HG02763 (cell line): Measurements from ENCODE around the gene SLC4A5.
A peak's percentile ranks its signal among the peaks of the same experiment; 100 is the strongest.
"Not testable (repeated sequence)": the region's sequence is repeated elsewhere in the genome, so short reads cannot be mapped to it uniquely, and the experiment has no call there.

Experiments
- ATAC-seq: cut with Tn5 transposase; IDR thresholded peaks from one replicate; pipeline ENCODE4 v1.9.1; 2021; ENCODE audit warnings: mild to moderate bottlenecking, moderate library complexity; ENCODE audit not compliant: unreplicated experiment

SLC4A5 gene

DNA sequence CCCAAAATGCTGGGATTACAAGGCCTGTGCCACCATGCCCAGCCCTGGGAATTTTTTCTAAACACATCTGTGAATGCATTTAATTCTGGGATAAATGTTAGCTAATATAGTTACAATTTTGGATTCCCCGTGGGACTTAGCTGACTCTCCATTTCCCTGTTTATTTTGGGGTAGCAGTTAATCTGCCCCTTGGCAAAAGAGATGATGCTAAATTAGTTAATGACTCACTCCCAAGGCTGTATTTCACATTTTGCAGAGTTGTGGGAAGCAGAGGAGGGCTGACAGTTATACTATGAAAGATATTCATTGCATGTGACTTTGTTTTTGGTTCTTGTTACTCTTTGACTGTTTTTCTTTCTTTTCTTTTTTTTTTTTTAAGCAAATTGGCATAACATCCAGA lies 141.6 kb downstream of the SLC4A5 start:
- no peak for ATAC-seq

DNA sequence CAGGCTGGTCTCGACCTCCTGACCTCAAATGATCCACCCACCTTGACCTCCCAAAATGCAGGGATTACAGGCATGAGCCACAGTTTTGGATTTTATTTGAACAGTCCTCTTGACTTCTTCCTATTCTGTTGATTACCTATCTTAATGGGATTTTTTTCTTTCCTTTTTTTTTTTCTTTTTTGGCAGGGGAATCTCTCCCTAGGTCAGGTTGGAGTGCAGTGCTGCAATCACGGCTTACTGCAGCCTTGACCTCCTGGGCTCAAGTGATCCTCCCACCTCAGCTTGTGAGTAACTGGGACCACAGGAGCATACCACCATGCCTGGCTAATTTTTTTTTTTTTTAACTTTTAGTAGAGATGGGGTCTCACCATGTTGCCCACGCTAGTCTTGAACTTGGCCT lies 142.0 kb downstream of the SLC4A5 start:
- no peak for ATAC-seq

DNA sequence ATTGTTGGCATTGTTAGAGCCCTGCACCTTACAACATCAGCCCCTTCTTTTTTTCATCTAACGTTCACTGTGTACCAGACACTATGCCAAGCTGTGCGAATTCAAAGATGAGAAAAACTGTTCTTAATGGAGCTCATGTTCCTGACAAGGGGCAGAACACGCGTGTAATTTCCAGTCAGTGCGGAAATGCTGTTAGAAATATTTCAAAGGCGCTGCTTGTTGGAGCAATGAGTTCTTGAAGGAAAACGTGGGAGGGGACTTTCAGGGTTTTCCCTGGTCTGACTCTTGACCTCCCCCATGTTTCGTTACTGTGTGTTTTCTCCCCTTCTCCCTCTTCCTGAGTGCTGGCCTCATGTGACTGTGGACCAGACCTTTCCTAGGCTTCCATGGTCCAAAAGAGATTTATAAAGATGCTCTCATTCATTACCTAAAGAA lies 143.3 kb downstream of the SLC4A5 start:
- no peak for ATAC-seq

DNA sequence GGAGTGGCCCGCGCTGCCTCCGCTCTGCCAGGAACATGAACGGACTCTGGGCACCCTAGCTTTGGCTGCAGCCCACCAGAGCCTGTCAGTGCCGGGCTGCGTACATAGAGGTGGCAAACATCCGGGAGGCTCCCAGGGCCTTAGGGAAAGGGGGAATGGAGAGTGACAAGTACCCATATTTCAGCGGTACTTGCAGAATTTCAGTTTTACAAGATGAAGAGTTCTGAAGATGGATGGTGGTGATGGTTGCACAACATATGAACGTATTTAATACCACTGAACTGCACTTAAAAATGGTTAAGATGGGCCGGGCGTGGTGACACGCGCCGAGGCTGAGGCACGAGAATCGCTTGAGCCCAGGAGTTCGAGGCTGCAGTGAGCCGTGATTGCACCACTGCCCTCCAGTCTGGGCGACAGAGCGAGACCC lies 143.9 kb downstream of the SLC4A5 start:
- no peak for ATAC-seq

DNA sequence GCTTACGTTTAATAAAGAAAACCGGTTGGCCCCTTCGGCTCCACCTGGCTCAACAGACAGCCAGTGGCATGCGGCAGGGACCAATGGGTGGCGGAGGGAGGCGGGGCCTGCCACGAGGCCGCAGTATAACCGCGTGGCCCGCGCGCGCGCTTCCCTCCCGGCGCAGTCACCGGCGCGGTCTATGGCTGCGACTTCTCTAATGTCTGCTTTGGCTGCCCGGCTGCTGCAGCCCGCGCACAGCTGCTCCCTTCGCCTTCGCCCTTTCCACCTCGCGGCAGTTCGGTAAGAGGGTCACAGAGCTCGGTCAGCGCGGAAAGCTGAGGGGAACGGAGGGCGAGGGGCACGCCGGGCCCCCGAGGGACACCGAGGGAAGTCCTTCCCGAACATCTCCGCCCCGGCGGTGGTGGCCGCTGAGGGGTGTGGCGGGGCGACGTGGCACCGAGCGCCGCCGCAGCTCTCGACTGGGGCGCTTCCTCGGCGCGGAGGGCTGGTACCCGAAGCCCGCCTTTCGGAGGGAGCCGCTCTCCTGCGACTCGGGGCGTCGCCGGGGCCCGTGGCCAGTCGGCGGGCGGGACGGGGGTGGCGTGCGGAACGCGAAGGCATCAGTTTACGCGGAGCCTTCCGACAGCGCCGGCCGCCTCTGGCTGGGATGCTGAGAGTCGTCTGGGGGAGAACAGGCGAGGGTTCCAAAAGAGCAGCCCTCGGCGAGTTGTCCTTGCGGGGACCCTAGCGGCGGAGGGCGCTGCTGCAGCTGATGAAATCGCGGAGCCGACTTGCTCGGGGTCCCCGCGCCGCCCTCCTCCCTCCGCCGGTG lies 144.5 kb downstream of the SLC4A5 start, which contains the start of gene MTHFD2:
Gene MTHFD2, plus strand, starts transcription at position 155 of the 814 bp plus-strand sequence. Its CDS starts 27 bp downstream, at position 182.
- ATAC-seq: peak; percentile 85

DNA sequence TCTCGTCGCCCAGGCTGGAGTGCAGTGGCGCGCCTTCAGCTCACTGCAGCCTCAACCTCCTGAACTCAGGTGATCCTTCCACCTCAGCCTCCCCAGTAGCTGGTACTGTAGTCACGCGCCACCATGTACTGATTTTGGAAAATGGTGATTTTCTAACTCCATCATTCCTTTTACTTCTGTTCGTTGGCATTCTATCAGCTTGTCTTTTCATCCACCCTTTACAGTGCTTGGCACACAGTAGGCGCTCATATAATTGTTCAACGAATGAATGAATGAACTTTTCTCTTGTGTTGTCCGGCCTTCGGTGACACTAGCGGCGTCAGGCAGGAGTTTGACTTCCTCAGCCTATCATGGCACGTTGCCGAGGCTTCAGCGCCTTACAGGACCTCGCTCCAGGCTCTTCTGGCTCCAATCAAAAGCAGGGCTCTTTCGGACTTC lies 145.2 kb downstream of the SLC4A5 start:
- ATAC-seq: no peak

DNA sequence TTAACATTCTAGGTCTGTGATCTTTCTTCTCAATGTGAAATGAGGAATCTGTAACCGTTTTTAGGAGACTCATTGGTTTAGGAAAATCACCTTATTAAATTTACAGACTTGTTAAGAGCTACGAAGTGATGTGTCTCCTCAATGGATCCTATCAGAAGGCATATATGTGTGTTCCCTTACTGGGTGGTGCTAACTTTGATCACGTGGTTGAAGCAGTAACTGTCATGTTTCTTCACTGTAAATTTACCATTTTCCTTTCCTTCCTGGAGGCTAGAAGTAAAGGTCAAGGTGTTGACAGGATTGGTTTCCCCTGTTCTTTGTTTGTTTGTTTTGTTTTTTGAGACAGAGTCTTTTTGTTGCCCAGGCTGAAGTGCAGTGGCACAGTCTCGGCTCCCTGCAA lies 146.2 kb downstream of the SLC4A5 start:
- no peak for ATAC-seq

DNA sequence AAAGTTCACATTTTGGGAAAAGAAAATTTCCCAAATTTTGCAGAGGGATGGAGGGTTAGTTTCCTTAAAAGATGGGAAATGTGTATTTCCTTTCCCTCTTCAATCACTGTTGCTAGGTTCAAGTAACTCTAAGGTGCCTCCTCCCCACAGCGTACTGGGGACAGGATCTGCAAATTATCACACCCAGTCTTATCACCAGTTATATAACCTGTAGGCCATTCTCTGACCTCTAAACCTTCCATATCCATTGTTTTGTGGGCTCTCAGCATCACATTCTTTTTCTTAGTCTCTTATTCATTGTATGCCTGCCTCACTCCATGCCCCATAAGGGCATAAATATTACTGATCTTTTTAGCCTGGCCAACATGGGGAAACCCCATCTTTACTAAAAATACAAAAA lies 148.4 kb downstream of the SLC4A5 start:
- ATAC-seq: no peak

DNA sequence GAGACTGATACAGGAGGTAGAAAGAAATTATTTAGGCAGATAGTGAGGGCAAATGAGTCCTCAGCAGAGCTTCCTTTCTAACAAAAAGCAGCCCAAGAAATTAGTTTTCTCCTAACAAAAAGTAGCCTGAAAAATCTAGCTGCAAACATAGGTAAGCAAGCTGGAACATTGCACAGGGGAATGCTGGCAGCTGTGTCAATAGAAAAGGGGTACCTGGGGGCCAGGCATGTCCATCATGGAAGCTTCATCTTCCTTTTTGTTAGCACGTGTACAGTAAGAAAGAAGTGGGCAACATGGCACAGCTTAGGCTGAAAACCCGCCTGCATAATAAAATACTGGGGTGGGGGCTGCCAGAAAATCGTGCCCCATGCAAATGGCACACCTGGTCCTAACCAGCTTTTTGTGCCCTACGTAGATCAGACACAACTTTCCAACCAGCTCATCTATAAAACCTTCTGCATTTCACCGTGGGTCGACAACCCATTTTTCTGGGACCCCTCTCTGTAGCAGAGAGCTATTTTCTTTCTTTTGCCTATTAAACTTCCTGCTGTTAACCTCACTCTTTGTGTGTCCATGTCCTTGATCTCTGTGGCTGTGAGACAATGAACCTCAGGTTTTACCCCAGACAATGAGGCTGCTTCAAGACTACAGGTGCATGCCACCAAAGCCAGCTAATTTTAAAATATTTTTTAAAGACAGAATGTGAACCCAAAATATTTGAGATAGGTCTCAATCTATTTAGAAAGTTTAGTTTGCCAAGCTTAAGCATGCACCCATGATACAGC lies 151.4 kb downstream of the SLC4A5 start:
- ATAC-seq: no peak

DNA sequence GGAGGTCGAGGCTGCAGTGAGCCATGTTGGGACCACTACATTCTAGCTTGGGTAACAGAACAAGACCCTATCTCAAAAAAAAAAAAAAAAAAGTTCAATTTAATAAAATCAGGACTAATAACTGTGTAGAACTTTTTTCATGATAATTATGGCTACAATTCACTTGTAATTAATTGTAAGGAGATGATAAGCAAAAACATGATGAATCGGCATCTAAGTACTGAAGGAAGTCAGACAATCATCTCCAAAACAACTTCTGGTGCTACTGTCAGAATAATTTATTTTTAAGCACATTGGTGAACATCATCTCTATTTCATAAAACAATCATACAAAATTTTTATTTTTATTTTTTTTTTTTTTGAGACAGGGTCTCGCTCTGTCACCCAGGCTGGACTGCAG lies 154.5 kb downstream of the SLC4A5 start:
- no peak for ATAC-seq

DNA sequence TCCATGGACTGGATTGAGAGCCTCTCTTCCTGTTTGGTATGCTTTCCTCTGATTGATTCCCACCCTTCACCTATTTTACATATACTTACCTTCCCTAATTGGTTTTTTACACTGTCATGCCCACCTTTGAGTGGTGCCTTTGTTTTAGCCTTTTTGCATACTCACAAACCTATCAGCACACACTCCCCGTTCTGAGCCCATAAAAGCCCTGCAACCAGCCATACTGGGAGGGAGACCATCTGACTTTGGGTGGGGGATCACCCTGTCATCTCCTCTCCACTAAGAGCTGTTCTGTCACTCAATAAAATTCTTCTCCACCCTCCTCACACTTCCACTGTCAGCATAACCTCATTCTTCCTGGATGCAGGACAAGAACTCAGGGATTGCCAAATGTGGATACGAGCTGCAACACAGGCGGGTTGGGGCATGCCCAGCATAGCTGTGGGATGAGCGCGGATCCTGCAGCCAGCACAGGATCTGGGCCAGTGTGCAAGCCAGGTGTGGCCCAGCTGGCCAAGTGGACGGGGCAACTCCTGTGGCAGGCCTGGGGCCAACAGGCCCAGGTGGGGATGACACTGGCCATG lies 155.1 kb downstream of the SLC4A5 start:
- no peak for ATAC-seq

DNA sequence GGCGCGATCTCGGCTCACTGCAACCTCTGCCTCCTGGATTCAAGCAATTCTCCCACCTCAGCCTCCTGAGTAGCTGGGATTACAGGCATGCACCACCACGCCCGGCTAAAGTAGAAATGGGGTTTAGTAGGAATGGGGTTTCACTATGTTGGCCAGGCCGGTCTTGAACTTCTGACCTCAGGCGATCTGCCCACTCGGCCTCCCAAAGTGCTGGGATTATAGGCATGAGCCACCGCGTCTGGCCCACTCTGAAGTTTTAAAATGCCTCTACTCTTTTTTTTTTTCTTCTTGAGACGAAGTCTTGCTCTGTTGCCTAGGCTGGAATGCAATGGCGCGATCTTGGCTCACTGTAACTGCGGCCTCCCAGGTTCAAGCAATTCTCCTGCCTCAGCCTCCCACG lies 156.5 kb downstream of the SLC4A5 start:
- ATAC-seq: not testable (repeated sequence)

DNA sequence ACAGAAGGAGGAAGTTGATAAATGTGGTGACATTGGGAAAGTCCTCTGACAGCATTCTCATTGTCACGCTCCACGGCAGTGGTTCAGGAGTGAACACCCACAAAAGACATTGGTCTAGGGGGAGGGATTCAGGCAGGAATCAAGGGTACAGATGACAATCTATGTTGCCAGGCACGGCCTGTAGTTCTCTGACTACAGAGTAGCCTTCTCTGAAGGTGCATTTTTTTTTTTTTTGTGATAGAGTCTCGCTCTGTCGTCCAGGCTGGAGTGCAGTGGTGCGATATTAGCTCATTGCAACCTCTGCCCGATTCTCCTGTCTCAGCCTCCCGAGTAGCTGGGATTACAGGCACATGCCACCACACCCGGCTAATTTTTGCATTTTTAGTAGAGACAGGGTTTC lies 157.2 kb downstream of the SLC4A5 start:
- peak; percentile 55 for ATAC-seq

DNA sequence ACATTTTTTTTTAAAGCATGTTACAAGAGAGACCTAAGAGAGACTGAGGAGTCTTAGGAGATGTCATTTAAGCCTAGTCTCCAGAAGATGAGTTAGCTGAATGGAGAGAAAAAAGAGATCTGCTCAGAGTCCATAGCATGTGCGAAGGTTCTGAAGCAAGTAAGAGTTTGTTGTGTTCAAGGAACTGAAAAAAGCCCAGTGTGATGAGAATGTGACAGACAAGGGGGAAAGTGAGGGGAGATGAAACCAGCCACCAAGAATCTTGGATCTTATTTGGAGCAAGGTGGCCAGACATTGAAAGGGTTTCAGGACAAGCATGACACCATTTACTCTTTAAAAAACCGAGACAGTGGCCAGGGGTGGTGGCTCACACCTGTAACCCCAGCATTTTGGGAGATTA lies 159.3 kb downstream of the SLC4A5 start:
- no peak for ATAC-seq

DNA sequence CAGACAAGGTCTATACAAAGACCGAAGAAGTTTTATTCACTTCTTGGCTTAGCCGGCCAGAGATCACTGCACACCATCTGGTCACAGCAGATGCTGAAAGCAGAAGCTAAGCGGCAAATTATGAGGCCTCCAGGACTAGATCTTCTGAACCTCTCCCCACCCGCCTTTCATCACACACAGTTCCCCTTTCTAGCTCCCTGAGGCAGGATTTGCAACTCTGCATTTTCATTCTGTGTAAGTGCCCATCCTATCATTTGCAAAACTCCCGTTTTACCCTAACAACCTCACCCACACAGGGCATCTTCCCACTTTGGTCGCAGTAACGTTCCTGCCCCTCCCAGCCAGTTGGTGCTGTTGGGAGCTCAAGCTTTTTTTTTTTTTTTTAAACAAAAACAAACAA lies 161.5 kb downstream of the SLC4A5 start:
- ATAC-seq: peak; percentile 33

DNA sequence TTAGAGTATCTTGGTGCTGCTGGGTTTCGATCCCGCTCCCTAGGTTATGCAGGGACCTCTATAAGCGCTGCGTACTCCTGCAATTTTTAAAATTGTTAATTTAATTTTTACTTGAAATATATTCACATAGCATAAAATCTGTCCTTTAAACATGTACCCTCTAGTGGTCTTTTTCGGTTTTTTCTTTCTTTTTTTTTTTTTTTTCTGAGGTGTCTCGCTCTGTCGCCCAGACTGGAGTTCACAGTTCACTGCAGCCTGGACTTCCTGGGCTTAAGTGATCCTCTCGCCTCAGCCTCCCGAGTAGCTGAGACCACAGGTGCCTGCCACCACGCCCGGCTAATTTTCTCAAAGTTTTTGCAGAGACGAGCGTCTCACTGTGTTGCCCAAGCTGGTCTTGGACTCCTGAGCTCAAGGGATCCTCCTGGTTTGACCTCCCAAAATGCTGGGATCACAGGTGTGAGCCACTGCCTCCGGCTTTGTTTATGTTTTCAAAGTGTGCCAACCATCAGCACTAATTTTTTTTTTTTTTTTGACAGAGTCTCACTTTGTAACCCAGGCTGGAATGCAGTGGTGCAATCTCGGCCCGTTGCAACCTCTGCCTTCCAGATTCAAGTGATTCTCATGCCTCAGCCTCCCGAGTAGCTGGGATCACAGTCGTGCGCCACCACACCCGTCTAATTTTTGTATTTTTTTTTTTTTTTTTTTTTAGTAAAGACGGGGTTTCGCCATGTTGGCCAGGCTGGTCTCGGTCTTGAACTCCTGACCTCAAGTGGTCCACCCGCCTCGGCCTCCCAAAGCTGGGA lies 164.0 kb downstream of the SLC4A5 start:
- ATAC-seq: no peak

DNA sequence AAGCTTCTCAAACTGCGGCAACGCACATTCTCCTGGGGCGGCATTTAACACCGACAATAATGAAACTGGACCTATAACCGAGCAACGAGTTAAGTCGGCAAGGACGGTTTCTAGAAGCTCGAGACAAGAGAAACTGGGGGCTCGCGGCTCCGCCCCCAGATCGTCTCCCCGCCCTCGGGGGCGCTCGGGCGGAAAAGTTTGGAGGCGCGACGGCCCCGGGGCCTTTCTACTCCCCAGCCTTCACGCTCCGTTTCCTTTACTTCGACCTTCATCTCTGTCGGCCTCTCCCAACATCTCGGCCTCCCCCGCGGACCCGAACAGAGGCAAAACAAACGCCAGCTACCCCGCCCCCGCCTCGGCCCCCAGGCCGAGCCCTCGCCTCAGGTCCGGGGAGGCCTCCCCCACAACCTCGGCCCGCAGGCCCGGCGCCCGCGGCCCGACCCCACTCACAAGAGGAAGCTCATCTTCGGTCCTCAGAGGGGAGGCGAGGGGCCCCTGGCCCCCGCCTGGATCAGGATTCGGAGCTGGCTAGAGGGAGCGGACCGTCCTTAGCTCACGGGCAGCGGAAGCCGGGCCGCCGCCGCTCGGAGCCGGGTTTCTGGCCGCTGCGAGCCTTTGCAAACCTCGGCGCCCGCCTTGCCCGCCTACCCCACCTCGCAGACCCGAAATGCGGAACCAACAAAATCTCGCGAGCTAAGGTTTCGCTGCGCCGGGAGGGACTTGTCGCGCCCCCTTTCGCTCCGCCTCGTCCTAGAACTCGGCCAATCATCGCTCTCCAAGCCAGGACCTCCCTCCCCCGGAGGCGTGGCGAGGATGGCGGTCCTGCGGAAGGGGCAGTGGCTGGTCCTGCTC lies 164.8 kb downstream of the SLC4A5 start, which contains the start of gene MOB1A:
Gene MOB1A, minus strand, starts transcription at position 669 of the 852 bp plus-strand sequence. Its CDS starts 205 bp downstream, at position 464.
- peak; percentile 74 for ATAC-seq

DNA sequence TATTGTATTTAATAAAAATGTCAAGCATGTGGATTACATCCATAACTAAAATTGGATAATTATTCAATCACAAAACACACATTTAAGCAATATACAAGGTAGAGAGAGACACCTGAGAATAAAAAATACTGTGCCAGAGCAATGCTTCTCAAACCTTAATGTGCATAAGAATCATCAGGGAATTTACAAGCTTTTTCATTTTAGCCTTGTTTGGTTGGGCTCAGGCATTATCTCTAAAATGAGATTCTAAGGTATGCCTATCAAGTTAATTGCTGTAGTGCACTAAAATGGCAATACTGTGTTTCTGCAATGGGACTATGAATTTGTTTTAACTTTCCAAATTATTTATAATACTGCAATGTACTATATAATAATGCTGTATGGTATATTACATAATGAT lies 165.5 kb downstream of the SLC4A5 start:
- no peak for ATAC-seq

DNA sequence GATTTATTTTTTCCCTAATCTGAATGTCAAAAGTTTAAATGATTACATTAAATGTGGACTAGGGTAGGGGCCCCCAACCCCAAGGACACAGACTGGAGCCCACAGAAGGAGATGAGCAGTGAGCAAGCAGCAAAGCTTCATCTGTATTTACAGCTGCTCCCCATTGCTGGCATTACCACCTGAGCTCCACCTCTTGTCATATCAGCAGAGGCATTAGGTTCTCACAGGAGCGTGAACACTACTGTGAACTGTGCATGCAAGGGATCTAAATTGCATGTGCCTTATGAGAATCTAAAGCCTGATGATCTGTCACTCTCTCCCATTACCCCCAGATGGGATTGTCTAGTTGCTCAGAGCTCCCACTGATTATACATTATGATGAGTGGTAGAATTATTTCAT lies 168.3 kb downstream of the SLC4A5 start:
- no peak for ATAC-seq

DNA sequence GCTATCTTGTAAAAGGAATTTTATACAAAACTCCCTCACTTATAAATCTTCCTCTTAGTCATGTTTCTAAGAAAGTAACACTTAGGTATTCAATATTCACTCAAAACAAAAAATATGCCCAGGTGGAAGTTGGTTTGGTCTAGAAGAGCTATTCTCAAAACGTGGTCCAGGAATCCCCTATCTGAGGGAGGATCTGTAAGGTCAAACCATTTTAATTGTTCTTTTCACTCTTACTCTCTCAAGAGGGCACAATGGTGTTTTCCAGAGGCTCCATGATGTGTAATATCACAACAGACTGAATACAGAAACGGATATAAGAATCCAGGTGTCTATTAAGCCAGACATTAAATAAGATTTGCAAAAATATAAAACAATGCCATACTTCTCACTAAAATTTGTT lies 174.5 kb downstream of the SLC4A5 start:
- no peak for ATAC-seq
